ENCODE data around the gene PGM1. TPM values are rescaled to one million over a fixed set of nuclear protein-coding genes. Genes with fewer than 3 reads are reported as not detected.

The PGM1 gene
- total and polyA plus RNA-seq, 2 of the 13 experiments (the other 11 are each of a cell fraction or from before 2014, with no cell fraction given): 51.6 to 105 TPM

GRCh38 chr1:63640633-63641567, 47.7 kb downstream of the PGM1 start (continued):
- no peak for TF ChIP-seq ZNF615 (CRISPR knock-in tag; IDR thresholded peaks at IDR 0.05; ENCODE audit: borderline replicate concordance)
- no peak for TF ChIP-seq ZNF276 (CRISPR knock-in tag; IDR thresholded peaks at IDR 0.05; ENCODE audit: low read depth)
- no peak for TF ChIP-seq ETV6 (CRISPR knock-in tag; conservative IDR thresholded peaks at IDR 0.05)
- TF ChIP-seq ZBTB7A (CRISPR knock-in tag; IDR thresholded peaks at IDR 0.05): no peak
- no peak for TF ChIP-seq ETS1 (CRISPR knock-in tag; IDR thresholded peaks at IDR 0.05)
- no peak for TF ChIP-seq ZNF737 (CRISPR knock-in tag; IDR thresholded peaks at IDR 0.05; ENCODE audit: borderline replicate concordance)
- no peak for TF ChIP-seq BCL3 (CRISPR knock-in tag; IDR thresholded peaks at IDR 0.05)
- TF ChIP-seq ZNF552 (CRISPR knock-in tag; IDR thresholded peaks at IDR 0.05; ENCODE audit: borderline replicate concordance): no peak
- TF ChIP-seq YEATS2 (CRISPR knock-in tag; IDR thresholded peaks at IDR 0.05; ENCODE audit: borderline replicate concordance): no peak; the same call in 1 of the 2 replicates
- TF ChIP-seq AFF4 (CRISPR knock-in tag; IDR thresholded peaks at IDR 0.05): no peak
- no peak; the same call in 1 of the 2 replicates for TF ChIP-seq KLF6 (CRISPR knock-in tag; IDR thresholded peaks at IDR 0.05)
- TF ChIP-seq HNF4A (CRISPR knock-in tag; IDR thresholded peaks at IDR 0.05): peak; percentile 76
- no peak for TF ChIP-seq FOXA1 (IDR thresholded peaks at IDR 0.05)
- TF ChIP-seq FOXA1 (CRISPR knock-in tag; IDR thresholded peaks at IDR 0.05): peak; percentile 46
- no peak for TF ChIP-seq ZNF44 (CRISPR knock-in tag; IDR thresholded peaks at IDR 0.05)
- 0 out of 2 replicates have a peak, but pooled peaks have one; percentile 25 for TF ChIP-seq FOSL2 (CRISPR knock-in tag; IDR thresholded peaks at IDR 0.05)
- no peak; the same call in 1 of the 2 replicates for TF ChIP-seq ZNF205 (CRISPR knock-in tag; IDR thresholded peaks at IDR 0.05)
- TF ChIP-seq TMF1 (CRISPR knock-in tag; IDR thresholded peaks at IDR 0.05; ENCODE audit: low read depth): no peak
- peak; percentile 83 for TF ChIP-seq CEBPB (IDR thresholded peaks at IDR 0.05; ENCODE audit: borderline replicate concordance, low read depth, low read length)
- TF ChIP-seq MAFF (IDR thresholded peaks at IDR 0.05; ENCODE audit: low read depth, low read length): no peak
- no peak for TF ChIP-seq SOX13 (IDR thresholded peaks at IDR 0.05)
- peak; percentile 33 to 56; a peak in 2 of 4 replicates for TF ChIP-seq SOX13 (CRISPR knock-in tag; conservative IDR thresholded peaks at IDR 0.05 in 1 of 2, IDR thresholded peaks at IDR 0.05 in 1 of 2)
- TF ChIP-seq ZBTB38 (CRISPR knock-in tag; IDR thresholded peaks at IDR 0.05): no peak

Data from HepG2 (cell line).